ENCODE results near the gene NQO1.

NQO1 gene

GRCh38 chr16:69725480-69726312, 664 bp downstream of the NQO1 start:
- peak overlapping the region; percentile 96 for H3K27ac ChIP-seq
- no peak overlapping the region for H3K4me3 ChIP-seq (IDR thresholded peaks at IDR 0.05; ENCODE audit: insufficient read depth, low read depth, low read length)
- H4K20me1 ChIP-seq (ENCODE audit: insufficient read depth): no peaks in the 10 kb centered on the region
- H3K27me3 ChIP-seq (ENCODE audit: insufficient read depth, low read depth): no peaks in the 10 kb centered on the region
- no peak for TF ChIP-seq CTCF (conservative IDR thresholded peaks at IDR 0.05; ENCODE audit: low read depth, low read length)
- peak overlapping the region; percentile 92 for H3K9ac ChIP-seq
- H3K4me1 ChIP-seq (ENCODE audit: low read depth, poor library complexity, severe bottlenecking): peaks cover 57% of the 10 kb centered on the region
- peak overlapping the region; percentile 82 for H2AFZ ChIP-seq (ENCODE audit: low read depth)
- peaks cover 31% of the 10 kb centered on the region; the same call in 1 of the 2 replicates for H3K79me2 ChIP-seq (ENCODE audit: insufficient read depth, low read depth)
- H3K36me3 ChIP-seq (ENCODE audit: insufficient read depth): no peaks in the 10 kb centered on the region
- peak overlapping the region; percentile 96 for H3K4me2 ChIP-seq

DNA sequence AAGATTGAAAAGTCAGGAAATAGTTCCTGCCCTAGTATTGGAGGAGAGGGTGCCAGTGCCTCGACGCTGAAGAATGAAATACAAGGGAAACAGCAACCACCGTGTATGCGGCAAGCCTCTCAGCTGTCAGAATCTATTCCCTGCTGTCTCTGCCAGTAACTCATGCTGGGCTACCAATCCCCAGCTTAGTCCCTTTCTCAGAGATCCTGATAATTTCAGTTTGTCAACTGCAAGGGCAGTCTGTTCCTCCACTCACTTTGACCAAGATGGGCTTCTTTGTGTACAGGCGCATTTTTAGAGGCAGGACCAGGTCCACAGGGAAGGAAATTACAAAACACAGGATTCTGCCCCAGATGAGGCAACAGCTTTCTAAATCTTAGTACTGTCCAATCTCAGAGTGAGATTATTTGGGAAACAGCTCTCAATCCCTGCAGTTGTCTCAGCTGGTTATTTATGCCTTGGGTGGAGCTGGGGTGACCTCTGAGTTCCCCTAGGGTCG, 1.3 kb downstream of the NQO1 start:
- no peak overlapping the region for H3K4me3 ChIP-seq (IDR thresholded peaks at IDR 0.05; ENCODE audit: insufficient read depth, low read depth, low read length)
- no peak for TF ChIP-seq CTCF (conservative IDR thresholded peaks at IDR 0.05; ENCODE audit: low read depth, low read length)
- no peak overlapping the region for H2AFZ ChIP-seq (ENCODE audit: low read depth)
- peak overlapping the region; percentile 96; the same call in 1 of the 2 replicates for H3K27ac ChIP-seq
- peak overlapping the region; percentile 96; the same call in 1 of the 2 replicates for H3K4me2 ChIP-seq
- H3K9ac ChIP-seq: no peak overlapping the region
- peaks cover 58% of the 10 kb centered on the region for H3K4me1 ChIP-seq (ENCODE audit: low read depth, poor library complexity, severe bottlenecking)
- no peaks in the 10 kb centered on the region for H3K36me3 ChIP-seq (ENCODE audit: insufficient read depth)
- no peaks in the 10 kb centered on the region for H3K27me3 ChIP-seq (ENCODE audit: insufficient read depth, low read depth)
- peaks cover 31% of the 10 kb centered on the region; the same call in 1 of the 2 replicates for H3K79me2 ChIP-seq (ENCODE audit: insufficient read depth, low read depth)
- H4K20me1 ChIP-seq (ENCODE audit: insufficient read depth): no peaks in the 10 kb centered on the region

DNA sequence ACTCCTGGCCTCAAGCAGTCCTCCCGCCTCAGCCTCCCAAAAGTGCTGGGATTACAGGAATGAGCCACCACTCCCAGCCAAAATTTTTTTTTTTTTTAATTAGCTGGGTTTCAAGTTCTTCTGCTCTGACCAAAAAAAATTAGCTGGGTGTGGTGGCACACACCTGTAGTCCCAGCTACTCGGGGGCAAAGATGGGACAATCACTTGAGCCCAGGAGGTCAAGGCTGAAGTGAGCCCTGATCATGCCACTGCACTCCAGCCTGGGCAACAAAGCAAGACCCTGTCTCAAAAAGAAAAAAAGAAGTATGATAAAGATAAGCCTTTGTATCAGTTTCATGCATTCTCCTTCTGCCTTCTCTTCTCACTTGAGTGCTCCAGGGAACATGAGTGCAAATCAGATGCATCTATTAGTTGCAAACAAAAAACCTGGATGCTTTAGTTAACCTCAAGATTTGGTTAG, 1.9 kb downstream of the NQO1 start:
- no peaks in the 10 kb centered on the region for H3K27me3 ChIP-seq (ENCODE audit: insufficient read depth, low read depth)
- no peak overlapping the region for H3K9ac ChIP-seq
- H3K36me3 ChIP-seq (ENCODE audit: insufficient read depth): no peaks in the 10 kb centered on the region
- H3K79me2 ChIP-seq (ENCODE audit: insufficient read depth, low read depth): peaks cover 31% of the 10 kb centered on the region; the same call in 1 of the 2 replicates
- H3K4me3 ChIP-seq (IDR thresholded peaks at IDR 0.05; ENCODE audit: insufficient read depth, low read depth, low read length): no peak overlapping the region
- peak overlapping the region; percentile 8; the same call in 1 of the 2 replicates for H3K27ac ChIP-seq
- no peak overlapping the region for H2AFZ ChIP-seq (ENCODE audit: low read depth)
- peaks cover 58% of the 10 kb centered on the region for H3K4me1 ChIP-seq (ENCODE audit: low read depth, poor library complexity, severe bottlenecking)
- H4K20me1 ChIP-seq (ENCODE audit: insufficient read depth): no peaks in the 10 kb centered on the region
- H3K4me2 ChIP-seq: no peak overlapping the region; the same call in 1 of the 2 replicates
- TF ChIP-seq CTCF (conservative IDR thresholded peaks at IDR 0.05; ENCODE audit: low read depth, low read length): no peak

DNA sequence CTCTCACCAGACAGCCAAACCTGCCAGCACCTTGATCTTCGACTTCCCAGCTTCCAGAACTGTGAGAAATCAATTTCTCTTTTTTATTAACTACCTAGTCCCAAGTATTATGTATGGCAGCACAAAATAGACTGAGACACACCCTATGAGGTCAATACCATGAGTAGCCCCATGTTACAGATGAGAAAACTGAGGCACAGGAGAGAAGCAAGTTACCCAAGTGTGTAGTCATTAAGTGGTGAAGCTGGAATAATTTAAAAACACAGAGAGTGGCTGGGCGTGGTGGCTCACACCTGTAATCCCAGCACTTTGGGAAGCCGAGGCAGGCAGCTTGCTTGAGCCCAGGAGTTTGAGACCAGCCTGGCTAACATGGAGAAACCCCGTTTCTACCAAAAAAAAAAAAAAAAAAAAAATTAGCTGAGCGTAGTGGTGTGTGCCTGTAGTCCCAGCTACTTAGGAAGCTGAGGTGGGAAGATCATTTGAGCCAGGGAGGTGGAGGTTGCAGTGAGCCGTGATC, 4.9 kb downstream of the NQO1 start:
- H3K36me3 ChIP-seq (ENCODE audit: insufficient read depth): no peaks in the 10 kb centered on the region
- H3K4me3 ChIP-seq (IDR thresholded peaks at IDR 0.05; ENCODE audit: insufficient read depth, low read depth, low read length): no peak overlapping the region
- peaks cover 23% of the 10 kb centered on the region; the same call in 1 of the 2 replicates for H3K79me2 ChIP-seq (ENCODE audit: insufficient read depth, low read depth)
- H2AFZ ChIP-seq (ENCODE audit: low read depth): no peak overlapping the region
- no peak overlapping the region for H3K4me2 ChIP-seq
- H3K27ac ChIP-seq: no peak overlapping the region
- H3K27me3 ChIP-seq (ENCODE audit: insufficient read depth, low read depth): no peaks in the 10 kb centered on the region
- H3K4me1 ChIP-seq (ENCODE audit: low read depth, poor library complexity, severe bottlenecking): peaks cover 51% of the 10 kb centered on the region
- no peak overlapping the region for H3K9ac ChIP-seq
- TF ChIP-seq CTCF (conservative IDR thresholded peaks at IDR 0.05; ENCODE audit: low read depth, low read length): no peak
- no peaks in the 10 kb centered on the region for H4K20me1 ChIP-seq (ENCODE audit: insufficient read depth)

All from KMS-11 (cell line).